H9 (cell line): Measurements from ENCODE around the gene LIPC. TPM values are rescaled to one million over a fixed set of nuclear protein-coding genes. Genes with fewer than 3 reads are reported as not detected.

ENCODE experiments used
- DNase-seq: peaks from one replicate; pipeline ENCODE4 v3.0.0-alpha.2; 2017
- H2AFZ ChIP-seq: one replicate; pipeline ENCODE4 v1.6.1; 2013; ENCODE audit warnings: mild to moderate bottlenecking, low read length, control low read depth, moderate library complexity
- H2AK5ac ChIP-seq: 2 replicates; pipeline ENCODE4 v1.6.1; 2013; ENCODE audit warnings: low read length, control low read depth, mixed read lengths; ENCODE audit not compliant: insufficient read length
- H2BK120ac ChIP-seq: one replicate; pipeline ENCODE4 v1.6.1; 2013; ENCODE audit warnings: low read depth, mild to moderate bottlenecking, low read length, control low read depth, inconsistent platforms; ENCODE audit not compliant: poor library complexity, severe bottlenecking
- H2BK12ac ChIP-seq: 2 replicates; pipeline ENCODE4 v1.6.1; 2013; ENCODE audit warnings: low read length, control low read depth, mixed read lengths, low read depth; ENCODE audit not compliant: insufficient read length
- H2BK15ac ChIP-seq: 2 replicates; pipeline ENCODE4 v1.6.1; 2013; ENCODE audit warnings: low read depth, low read length, control low read depth
- H2BK20ac ChIP-seq: one replicate; pipeline ENCODE4 v1.6.1; 2013; ENCODE audit warnings: low read depth, mild to moderate bottlenecking, low read length, control low read depth, inconsistent platforms; ENCODE audit not compliant: poor library complexity, severe bottlenecking
- H2BK5ac ChIP-seq: 2 replicates; pipeline ENCODE4 v1.6.1; 2013; ENCODE audit warnings: low read length, control low read depth, mixed read lengths; ENCODE audit not compliant: insufficient read length
- H3K14ac ChIP-seq: 2 replicates; pipeline ENCODE4 v1.6.1; 2013; ENCODE audit warnings: low read length, control low read depth; ENCODE audit not compliant: insufficient read depth
- H3K18ac ChIP-seq: 2 replicates; pipeline ENCODE4 v1.6.1; 2013; ENCODE audit warnings: low read depth, mild to moderate bottlenecking, mixed read lengths, low read length, control low read depth; ENCODE audit not compliant: insufficient read length
- H3K23ac ChIP-seq: 2 replicates; pipeline ENCODE4 v1.6.1; 2013; ENCODE audit warnings: low read length, control low read depth, mixed read lengths, low read depth; ENCODE audit not compliant: insufficient read length
- H3K23me2 ChIP-seq: 2 replicates; pipeline ENCODE4 v1.6.1; 2013; ENCODE audit warnings: low read depth, mild to moderate bottlenecking, mixed read lengths, low read length, control low read depth; ENCODE audit not compliant: insufficient read length, poor library complexity, severe bottlenecking
- H3K27ac ChIP-seq: 2 replicates; pipeline ENCODE4 v1.5.1; 2013; ENCODE audit warnings: low read length, control low read depth, mixed read lengths, low read depth; ENCODE audit not compliant: insufficient read length
- H3K27me3 ChIP-seq: 2 replicates; pipeline ENCODE4 v1.6.1; 2013; ENCODE audit warnings: low read length, control low read depth, inconsistent platforms; ENCODE audit not compliant: insufficient read depth
- H3K4ac ChIP-seq: 2 replicates; pipeline ENCODE4 v1.6.1; 2013; ENCODE audit warnings: low read depth, mild to moderate bottlenecking, control low read depth, inconsistent platforms, low read length, moderate library complexity
- H3K4me1 ChIP-seq: 2 replicates; pipeline ENCODE4 v1.6.1; 2013; ENCODE audit warnings: low read length, control low read depth, inconsistent platforms; ENCODE audit not compliant: insufficient read depth
- H3K4me2 ChIP-seq: 2 replicates; pipeline ENCODE4 v1.6.1; 2013; ENCODE audit warnings: low read length, control low read depth, mixed read lengths; ENCODE audit not compliant: insufficient read length, insufficient read depth
- H3K56ac ChIP-seq: 2 replicates; pipeline ENCODE4 v1.6.1; 2013; ENCODE audit warnings: low read depth, mild to moderate bottlenecking, mixed read lengths, low read length, control low read depth; ENCODE audit not compliant: insufficient read length
- H3K79me1 ChIP-seq: 2 replicates; pipeline ENCODE4 v1.6.1; 2013; ENCODE audit warnings: low read depth, mild to moderate bottlenecking, moderate library complexity, low read length, control low read depth, inconsistent platforms; ENCODE audit not compliant: insufficient read depth, poor library complexity, severe bottlenecking
- H3K79me2 ChIP-seq: 2 replicates; pipeline ENCODE4 v1.6.1; 2013; ENCODE audit warnings: low read length, control low read depth, inconsistent platforms; ENCODE audit not compliant: insufficient read depth
- H3K9ac ChIP-seq: 2 replicates; pipeline ENCODE4 v1.6.1; 2013; ENCODE audit warnings: low read length, control low read depth, mixed read lengths; ENCODE audit not compliant: insufficient read length; ENCODE audit errors: extremely low read depth
- H3K9me3 ChIP-seq: one replicate; pipeline ENCODE4 v1.6.1; 2013; ENCODE audit warnings: low read depth, low read length, inconsistent platforms; ENCODE audit not compliant: control insufficient read depth
- H3T11ph ChIP-seq: one replicate; pipeline ENCODE4 v1.6.1; 2013; ENCODE audit warnings: mild to moderate bottlenecking, low read length, control low read depth, inconsistent platforms
- H4K20me1 ChIP-seq: one replicate; pipeline ENCODE4 v1.6.1; 2013; ENCODE audit not compliant: control insufficient read depth, insufficient read length, insufficient read depth
- H4K5ac ChIP-seq: 2 replicates; pipeline ENCODE4 v1.6.1; 2013; ENCODE audit warnings: low read depth, mild to moderate bottlenecking, mixed read lengths, low read length, control low read depth; ENCODE audit not compliant: insufficient read length
- H4K8ac ChIP-seq: replicated peaks from 2 replicates; pipeline ENCODE4 v1.6.1; 2013; ENCODE audit warnings: low read length, control low read depth, mixed read lengths, low read depth; ENCODE audit not compliant: insufficient read length
- H4K91ac ChIP-seq: 2 replicates; pipeline ENCODE4 v1.6.1; 2013; ENCODE audit warnings: low read depth, mild to moderate bottlenecking, moderate library complexity, mixed read lengths, low read length, control low read depth; ENCODE audit not compliant: insufficient read length
- H3K27ac Mint-ChIP-seq, 3 experiments: 2 replicates in 2 of 3; 3 replicates in 1 of 3; pipeline ENCODE4 v1.8.0; 2020 to 2021; ENCODE audit warnings: mixed read lengths in 3 of 3, mild to moderate bottlenecking in 1 of 3, moderate library complexity in 1 of 3
- H3K27me3 Mint-ChIP-seq: 2 replicates; pipeline ENCODE4 v1.8.0; 2021; ENCODE audit warnings: low read depth, mild to moderate bottlenecking, moderate library complexity, mixed read lengths
- H3K36me3 Mint-ChIP-seq, 3 experiments: 2 replicates in 2 of 3; 3 replicates in 1 of 3; pipeline ENCODE4 v1.8.0; 2020 to 2021; ENCODE audit warnings: low read depth in 3 of 3, mixed read lengths in 3 of 3; ENCODE audit not compliant: insufficient read depth in 1 of 3
- H3K4me1 Mint-ChIP-seq, 2 experiments: 2 replicates each; pipeline ENCODE4 v1.8.0; 2020; ENCODE audit warnings: mixed read lengths in 2 of 2
- H3K4me3 Mint-ChIP-seq, 2 experiments: 2 replicates in 1 of 2; 3 replicates in 1 of 2; pipeline ENCODE4 v1.8.0; 2020 to 2021; ENCODE audit warnings: mild to moderate bottlenecking in 2 of 2, mixed read lengths in 2 of 2, moderate library complexity in 1 of 2
- H3K9me3 Mint-ChIP-seq, 2 experiments: 2 replicates in 1 of 2; 3 replicates in 1 of 2; pipeline ENCODE4 v1.8.0; 2020; ENCODE audit warnings: mild to moderate bottlenecking in 2 of 2, mixed read lengths in 2 of 2, moderate library complexity in 1 of 2
- WGBS: extraction: QIAGEN DNeasy Blood & Tissue Kit; methylation state at CpG from one replicate; pipeline ENCODE4 v1.1.7; 2013; ENCODE audit warnings: missing lambda C conversion rate, low lambda C conversion rate, mixed read lengths; ENCODE audit not compliant: insufficient read length; ENCODE audit errors: extremely low coverage; 5-methylcytosine and 5-hydroxymethylcytosine counted together
- total RNA-seq: library from RNA; stranded (reverse); gene quantifications from 2 replicates; pipeline ENCODE4 v1.2.1, GENCODE V29; 2021
- TF ChIP-seq, protein P1 (sequence below): fragments of 200-600 bp; sonication (generic); conservative IDR thresholded peaks from 3 replicates; pipeline ENCODE4 v1.8.0; 2021; ENCODE audit warnings: antibody characterized with exemption, mild to moderate bottlenecking

Gene LIPC
- total RNA-seq, 1 experiment from 2014 or later = not detected

DNA sequence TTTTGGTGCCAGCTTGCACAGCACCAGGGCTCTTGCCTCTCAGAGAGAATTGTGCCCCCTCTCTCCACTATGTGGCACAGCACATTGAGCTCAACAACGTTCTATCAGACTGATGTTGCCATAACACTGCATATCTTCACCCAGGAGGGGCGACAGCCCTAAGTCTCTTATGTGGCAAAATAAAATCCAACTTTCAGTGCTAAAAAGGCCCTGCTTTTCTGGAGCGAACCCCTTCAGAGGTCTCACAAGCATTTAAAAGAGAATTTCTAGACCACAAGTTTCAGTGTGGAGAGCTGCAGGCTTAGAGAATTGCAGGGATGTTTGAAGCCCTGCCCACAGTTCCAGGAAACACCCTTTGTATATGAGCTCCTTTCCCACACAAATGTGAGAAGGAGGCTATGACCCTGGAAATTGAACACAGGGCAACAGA lies 85.5 kb downstream of the LIPC start:
- Histone ChIP-seq H3K14ac (no peak overlapping the region), H3K18ac (no peak overlapping the region), H4K20me1 (no peaks in the 10 kb centered on the region), H3K4me2 (no peak overlapping the region), H3K23me2 (no peaks in the 10 kb centered on the region), H3K4me1 (peaks cover 3% of the 10 kb centered on the region; the same call in 1 of the 2 replicates), H4K5ac (no peak overlapping the region), H3K4ac (no peak overlapping the region), H2AK5ac (no peak overlapping the region), H3T11ph (no peak overlapping the region), H2BK15ac (no peak overlapping the region), H2AFZ (no peak overlapping the region), H3K27me3 (no peaks in the 10 kb centered on the region), H2BK20ac (no peak overlapping the region), H4K8ac (no peak overlapping the region), H3K79me2 (no peaks in the 10 kb centered on the region), H3K23ac (no peak overlapping the region), H3K79me1 (no peaks in the 10 kb centered on the region), H2BK5ac (no peak overlapping the region), H2BK12ac (no peak overlapping the region), H2BK120ac (no peak overlapping the region), H3K9me3 (no peaks in the 10 kb centered on the region), H4K91ac (no peak overlapping the region), H3K9ac (no peak overlapping the region), H3K56ac (no peak overlapping the region), H3K27ac (no peak overlapping the region)
- WGBS = no CpG with 5 or more reads among the region's 3 CpGs
- Mint-ChIP-seq H3K36me3 (no peaks in the 10 kb centered on the region; a peak in 1 of 7 replicates), H3K27me3 (no peaks in the 10 kb centered on the region; the same call in 1 of the 2 replicates), H3K4me1 (peaks cover 22 to 23% of the 10 kb centered on the region in 2 experiments), H3K9me3 (peaks cover 2 to 3% of the 10 kb centered on the region in 2 experiments; a peak in 1 of 5 replicates), H3K27ac (no peak overlapping the region), H3K4me3 (no peak overlapping the region)
- TF ChIP-seq, protein P1, sequence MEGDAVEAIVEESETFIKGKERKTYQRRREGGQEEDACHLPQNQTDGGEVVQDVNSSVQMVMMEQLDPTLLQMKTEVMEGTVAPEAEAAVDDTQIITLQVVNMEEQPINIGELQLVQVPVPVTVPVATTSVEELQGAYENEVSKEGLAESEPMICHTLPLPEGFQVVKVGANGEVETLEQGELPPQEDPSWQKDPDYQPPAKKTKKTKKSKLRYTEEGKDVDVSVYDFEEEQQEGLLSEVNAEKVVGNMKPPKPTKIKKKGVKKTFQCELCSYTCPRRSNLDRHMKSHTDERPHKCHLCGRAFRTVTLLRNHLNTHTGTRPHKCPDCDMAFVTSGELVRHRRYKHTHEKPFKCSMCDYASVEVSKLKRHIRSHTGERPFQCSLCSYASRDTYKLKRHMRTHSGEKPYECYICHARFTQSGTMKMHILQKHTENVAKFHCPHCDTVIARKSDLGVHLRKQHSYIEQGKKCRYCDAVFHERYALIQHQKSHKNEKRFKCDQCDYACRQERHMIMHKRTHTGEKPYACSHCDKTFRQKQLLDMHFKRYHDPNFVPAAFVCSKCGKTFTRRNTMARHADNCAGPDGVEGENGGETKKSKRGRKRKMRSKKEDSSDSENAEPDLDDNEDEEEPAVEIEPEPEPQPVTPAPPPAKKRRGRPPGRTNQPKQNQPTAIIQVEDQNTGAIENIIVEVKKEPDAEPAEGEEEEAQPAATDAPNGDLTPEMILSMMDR = peak; percentile 37; the same call in 2 of the 3 replicates
- DNase-seq = no peak
